HUDEP-2 (cell line): ENCODE results near the gene MFAP3L.
A peak's percentile ranks its signal among the peaks of the same experiment; 100 is the strongest.

Experiments
- DNase-seq, 76 experiments: peaks; one replicate each; lab custom pipeline; 2025; ENCODE audit not compliant: unreplicated experiment in 76 of 76; lab: John Stamatoyannopoulos, UW

Gene MFAP3L

GRCh38 chr4:169952236-169953002 lies 73.8 kb downstream of the MFAP3L start:
- DNase-seq: no peak

DNA sequence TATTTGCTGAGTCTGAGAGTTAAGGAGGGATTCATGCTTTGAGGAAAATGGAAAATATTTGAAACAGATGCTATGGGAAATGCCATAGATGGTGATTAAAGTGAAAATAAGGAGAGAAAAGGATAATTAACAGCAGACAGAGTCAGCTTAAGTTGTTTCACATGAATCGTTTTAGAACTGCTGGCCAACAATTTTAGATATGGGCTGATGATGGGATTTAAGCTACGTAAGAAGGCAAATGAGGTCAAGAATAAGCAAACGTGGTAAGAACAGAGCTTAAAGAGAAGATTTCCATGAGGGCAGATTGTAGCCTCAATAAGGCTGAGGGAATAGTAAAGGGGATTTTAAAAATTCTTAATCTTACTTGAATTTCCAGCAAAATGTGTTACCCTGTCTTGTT lies 77.9 kb downstream of the MFAP3L start:
- DNase-seq: no peak

DNA sequence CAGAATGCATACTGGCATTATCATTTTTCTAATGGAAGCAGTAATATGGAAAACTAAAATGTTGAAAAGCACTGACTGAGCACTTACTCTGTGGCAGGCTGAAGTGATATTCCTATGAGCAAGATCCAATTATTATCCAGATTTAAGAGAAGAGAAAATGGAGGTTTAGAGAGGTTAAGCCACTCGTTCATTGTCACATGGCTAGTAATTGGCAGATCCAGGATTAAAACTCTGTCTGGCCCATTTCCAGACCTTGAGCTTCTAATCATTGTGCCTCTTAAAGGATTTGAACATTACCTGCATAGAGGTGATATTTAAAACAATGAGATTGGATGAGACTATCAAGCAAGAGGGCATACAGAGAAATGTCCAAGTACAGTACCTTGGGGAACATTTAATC lies 80.6 kb downstream of the MFAP3L start:
- no peak for DNase-seq

DNA sequence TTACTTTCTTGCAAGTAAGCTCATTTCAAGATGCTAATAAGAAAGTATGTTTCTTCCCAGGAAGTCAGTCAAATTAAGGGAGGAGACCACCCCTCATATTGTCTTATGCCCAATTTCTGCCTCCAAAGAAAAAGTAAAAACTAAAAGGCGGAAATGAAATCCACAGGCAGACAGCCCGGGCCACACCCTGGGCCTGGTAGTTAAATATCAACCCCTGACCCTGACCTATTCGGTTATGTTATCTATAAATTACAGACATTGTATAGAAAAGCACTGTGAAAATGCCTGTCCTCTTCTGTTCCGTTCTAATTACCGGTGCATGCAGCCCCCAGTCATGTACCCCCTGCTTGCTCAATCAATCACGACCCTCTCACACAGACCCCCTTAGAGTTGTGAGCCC lies 82.6 kb downstream of the MFAP3L start:
- DNase-seq: peak in 3 of 76 experiments; percentile 4 to 26 (median 22)

GRCh38 chr4:169941141-169941540 lies 85.1 kb downstream of the MFAP3L start:
- no peak for DNase-seq

GRCh38 chr4:169940460-169940859 lies 85.7 kb downstream of the MFAP3L start:
- no peak for DNase-seq
